Activated CD4-positive, alpha-beta T cell treated with anti-CD3 and anti-CD28 coated beads, Interleukin-2, amount 10 ng/mL, durations not matched to agents 7 days and 5 days (primary cell): Measurements from ENCODE around the gene ZNF562. TPM values are rescaled to one million over a fixed set of nuclear protein-coding genes. Genes with fewer than 3 reads are reported as not detected.
"Not testable (repeated sequence)": the region's sequence is repeated elsewhere in the genome, so short reads cannot be mapped to it uniquely, and the experiment has no call there.

Source experiments
- CTCF ChIA-PET: fragments of 350-600 bp; sonication (Branson Sonifier 250); formaldehyde crosslinking; loops from one replicate; lab custom pipeline; 2021; ENCODE audit warnings: antibody characterized with exemption; lab: Charles Lee
- POLR2A ChIA-PET: fragments of 350-600 bp; sonication (Branson Sonifier 250); formaldehyde crosslinking; loops from one replicate; lab custom pipeline; 2021; ENCODE audit warnings: antibody characterized with exemption; lab: Charles Lee
- DNase-seq: peaks from one replicate; pipeline ENCODE4 v3.0.0-alpha.2; 2020
- H3K27ac Mint-ChIP-seq: one replicate; pipeline ENCODE4 v1.8.0; 2021; ENCODE audit warnings: mild to moderate bottlenecking, moderate library complexity, mixed read lengths
- H3K27me3 Mint-ChIP-seq: one replicate; pipeline ENCODE4 v1.8.0; 2021; ENCODE audit warnings: mixed read lengths
- H3K36me3 Mint-ChIP-seq: one replicate; pipeline ENCODE4 v1.8.0; 2021; ENCODE audit warnings: low read depth, mixed read lengths
- H3K4me1 Mint-ChIP-seq: one replicate; pipeline ENCODE4 v1.8.0; 2021; ENCODE audit warnings: mixed read lengths
- H3K4me3 Mint-ChIP-seq: one replicate; pipeline ENCODE4 v1.8.0; 2021; ENCODE audit warnings: mild to moderate bottlenecking, moderate library complexity, mixed read lengths
- H3K9me3 Mint-ChIP-seq: one replicate; pipeline ENCODE4 v1.8.0; 2021; ENCODE audit warnings: mixed read lengths
- total RNA-seq, 2 experiments: library from RNA; stranded (reverse); gene quantifications; one replicate each; pipeline ENCODE4 v1.2.3, GENCODE V29; 2021

ZNF562 gene
- total RNA-seq: 10 to 100 TPM; 18.1 to 19.7 TPM

GRCh38 chr19:9674663-9675357 lies at the start of gene ZNF562:
TSS of gene ZNF562 (minus strand) at chr19:9675100. CDS start at chr19:9660744, 14,356 bp downstream.
- Mint-ChIP-seq H3K36me3 (peaks cover 51% of the 10 kb centered on the region), H3K4me1 (peaks cover 25% of the 10 kb centered on the region), H3K27ac (peak within 1 kb of the TSS; percentile 98), H3K9me3 (peaks cover 40% of the 10 kb centered on the region), H3K4me3 (peak within 1 kb of the TSS; percentile 89), H3K27me3 (no peaks in the 10 kb centered on the region)
- POLR2A ChIA-PET: no interaction called here
- CTCF ChIA-PET: interaction anchor here (0.6 kb wide), 2 partner anchors 87 to 1195 kb away, joined by 3 to 4 read pairs; no protein-coding TSS in a partner anchor
- peak; percentile 80 for DNase-seq

GRCh38 chr19:9724157-9724556 lies 49.3 kb upstream of the ZNF562 start:
- Mint-ChIP-seq H3K36me3 (no peaks in the 10 kb centered on the region), H3K27ac (no peak overlapping the region), H3K4me1 (peaks cover 7% of the 10 kb centered on the region), H3K27me3 (peaks cover 2% of the 10 kb centered on the region), H3K9me3 (peaks cover 20% of the 10 kb centered on the region), H3K4me3 (no peak overlapping the region)
- POLR2A ChIA-PET: no interaction called here
- CTCF ChIA-PET: no interaction called here
- no peak for DNase-seq

GRCh38 chr19:9721861-9722260 lies 47.0 kb upstream of the ZNF562 start:
- Mint-ChIP-seq H3K9me3 (peaks cover 20% of the 10 kb centered on the region), H3K27ac (no peak overlapping the region)
- POLR2A ChIA-PET: no interaction called here

GRCh38 chr19:9720541-9720940 lies 45.6 kb upstream of the ZNF562 start:
- H3K36me3 Mint-ChIP-seq: no peaks in the 10 kb centered on the region
- H3K4me1 Mint-ChIP-seq: peaks cover 7% of the 10 kb centered on the region
- ChIA-PET POLR2A (no interaction called here), CTCF (no interaction called here)
- peaks cover 2% of the 10 kb centered on the region for H3K27me3 Mint-ChIP-seq
- no peak for DNase-seq
- peaks cover 20% of the 10 kb centered on the region for H3K9me3 Mint-ChIP-seq
- H3K4me3 Mint-ChIP-seq: no peak overlapping the region
- H3K27ac Mint-ChIP-seq: no peak overlapping the region

More at GRCh38 chr19:9721861-9722260, 47.0 kb upstream of the ZNF562 start:
- H3K36me3 Mint-ChIP-seq: no peaks in the 10 kb centered on the region
- H3K4me1 Mint-ChIP-seq: peaks cover 7% of the 10 kb centered on the region
- CTCF ChIA-PET: interaction anchor here (0.9 to 1.0 kb wide), 3 partner anchors 14 to 18 kb away, joined by 3 read pairs; no protein-coding TSS in a partner anchor
- H3K4me3 Mint-ChIP-seq: no peak overlapping the region
- peaks cover 2% of the 10 kb centered on the region for H3K27me3 Mint-ChIP-seq
- DNase-seq: no peak

GRCh38 chr19:9711815-9712214 lies 36.9 kb upstream of the ZNF562 start:
- H3K27ac Mint-ChIP-seq: no peak overlapping the region
- no peaks in the 10 kb centered on the region for H3K4me1 Mint-ChIP-seq
- H3K27me3 Mint-ChIP-seq: peaks cover 2% of the 10 kb centered on the region
- no peak overlapping the region for H3K4me3 Mint-ChIP-seq
- POLR2A ChIA-PET: no interaction called here
- CTCF ChIA-PET: no interaction called here
- no peaks in the 10 kb centered on the region for H3K36me3 Mint-ChIP-seq
- H3K9me3 Mint-ChIP-seq: peaks cover 35% of the 10 kb centered on the region
- DNase-seq: no peak

- peaks cover 38% of the 10 kb centered on the region for H3K9me3 Mint-ChIP-seq
- POLR2A ChIA-PET: no interaction called here
- CTCF ChIA-PET: no interaction called here
- H3K27me3 Mint-ChIP-seq: peaks cover 2% of the 10 kb centered on the region
- H3K36me3 Mint-ChIP-seq: no peaks in the 10 kb centered on the region
- H3K27ac Mint-ChIP-seq: no peak overlapping the region
- no peaks in the 10 kb centered on the region for H3K4me1 Mint-ChIP-seq
- no peak overlapping the region for H3K4me3 Mint-ChIP-seq
- DNase-seq: no peak
These were observed 34.4 kb upstream of the ZNF562 start for GRCh38 chr19:9709305-9709704.

- Mint-ChIP-seq H3K36me3 (no peaks in the 10 kb centered on the region), H3K4me3 (no peak overlapping the region), H3K9me3 (peaks cover 29% of the 10 kb centered on the region), H3K4me1 (peaks cover 11% of the 10 kb centered on the region), H3K27me3 (peaks cover 2% of the 10 kb centered on the region), H3K27ac (no peak overlapping the region)
- no peak for DNase-seq
- ChIA-PET CTCF (interaction anchor here (0.7 kb wide), 1 partner anchor 438 kb away, joined by 4 read pairs; no protein-coding TSS in a partner anchor), POLR2A (no interaction called here)
These were observed 30.9 kb upstream of the ZNF562 start for GRCh38 chr19:9705836-9706235.

- no peaks in the 10 kb centered on the region for H3K36me3 Mint-ChIP-seq
- H3K27ac Mint-ChIP-seq: no peak overlapping the region
- no peak for DNase-seq
- ChIA-PET POLR2A (no interaction called here), CTCF (no interaction called here)
- peaks cover 11% of the 10 kb centered on the region for H3K4me1 Mint-ChIP-seq
- H3K9me3 Mint-ChIP-seq: peaks cover 36% of the 10 kb centered on the region
- H3K4me3 Mint-ChIP-seq: no peak overlapping the region
- H3K27me3 Mint-ChIP-seq: no peaks in the 10 kb centered on the region
These were observed 27.3 kb upstream of the ZNF562 start for GRCh38 chr19:9702186-9702585.

GRCh38 chr19:9700229-9700981 lies 25.5 kb upstream of the ZNF562 start:
- H3K9me3 Mint-ChIP-seq: peaks cover 41% of the 10 kb centered on the region
- H3K27ac Mint-ChIP-seq: no peak overlapping the region
- H3K4me3 Mint-ChIP-seq: no peak overlapping the region
- no peak for DNase-seq
- POLR2A ChIA-PET: no interaction called here
- H3K27me3 Mint-ChIP-seq: no peaks in the 10 kb centered on the region
- H3K36me3 Mint-ChIP-seq: no peaks in the 10 kb centered on the region
- CTCF ChIA-PET: no interaction called here
- H3K4me1 Mint-ChIP-seq: peaks cover 11% of the 10 kb centered on the region

GRCh38 chr19:9690301-9690700 lies 15.4 kb upstream of the ZNF562 start:
- H3K4me1 Mint-ChIP-seq, H3K36me3 Mint-ChIP-seq, POLR2A ChIA-PET, H3K4me3 Mint-ChIP-seq, H3K27me3 Mint-ChIP-seq, H3K27ac Mint-ChIP-seq, DNase-seq, CTCF ChIA-PET: not testable (repeated sequence)
- H3K9me3 Mint-ChIP-seq: peaks cover 39% of the 10 kb centered on the region

GRCh38 chr19:9679996-9680395 lies 5.1 kb upstream of the ZNF562 start:
- H3K27ac Mint-ChIP-seq, CTCF ChIA-PET, H3K27me3 Mint-ChIP-seq, DNase-seq, H3K36me3 Mint-ChIP-seq, H3K4me1 Mint-ChIP-seq, H3K4me3 Mint-ChIP-seq, POLR2A ChIA-PET: not testable (repeated sequence)
- peaks cover 12% of the 10 kb centered on the region for H3K9me3 Mint-ChIP-seq

GRCh38 chr19:9675358-9675901 lies 530 bp upstream of the ZNF562 start:
- ChIA-PET POLR2A (interaction anchor here (0.6 kb wide), 1 partner anchor 222 kb away, joined by 8 read pairs; no protein-coding TSS in a partner anchor), CTCF (interaction anchor here (0.6 kb wide), 1 partner anchor 87 kb away, joined by 4 read pairs; no protein-coding TSS in a partner anchor)
- Mint-ChIP-seq H3K27ac (peak overlapping the region; percentile 98), H3K9me3 (peaks cover 36% of the 10 kb centered on the region), H3K4me3 (peak overlapping the region; percentile 89), H3K36me3 (peaks cover 46% of the 10 kb centered on the region), H3K4me1 (peaks cover 23% of the 10 kb centered on the region)
- H3K27me3 Mint-ChIP-seq, DNase-seq: not testable (repeated sequence)
